H9 (cell line): Measurements from ENCODE around the gene ZNHIT3. TPM values are rescaled to one million over a fixed set of nuclear protein-coding genes. Genes with fewer than 3 reads are reported as not detected.

ENCODE experiments used
- DNase-seq: peaks from one replicate; pipeline ENCODE4 v3.0.0-alpha.2; 2017
- H2AFZ ChIP-seq: one replicate; pipeline ENCODE4 v1.6.1; 2013; ENCODE audit warnings: mild to moderate bottlenecking, low read length, control low read depth, moderate library complexity
- H2AK5ac ChIP-seq: 2 replicates; pipeline ENCODE4 v1.6.1; 2013; ENCODE audit warnings: low read length, control low read depth, mixed read lengths; ENCODE audit not compliant: insufficient read length
- H2BK120ac ChIP-seq: one replicate; pipeline ENCODE4 v1.6.1; 2013; ENCODE audit warnings: low read depth, mild to moderate bottlenecking, low read length, control low read depth, inconsistent platforms; ENCODE audit not compliant: poor library complexity, severe bottlenecking
- H2BK12ac ChIP-seq: 2 replicates; pipeline ENCODE4 v1.6.1; 2013; ENCODE audit warnings: low read length, control low read depth, mixed read lengths, low read depth; ENCODE audit not compliant: insufficient read length
- H2BK15ac ChIP-seq: 2 replicates; pipeline ENCODE4 v1.6.1; 2013; ENCODE audit warnings: low read depth, low read length, control low read depth
- H2BK20ac ChIP-seq: one replicate; pipeline ENCODE4 v1.6.1; 2013; ENCODE audit warnings: low read depth, mild to moderate bottlenecking, low read length, control low read depth, inconsistent platforms; ENCODE audit not compliant: poor library complexity, severe bottlenecking
- H2BK5ac ChIP-seq: 2 replicates; pipeline ENCODE4 v1.6.1; 2013; ENCODE audit warnings: low read length, control low read depth, mixed read lengths; ENCODE audit not compliant: insufficient read length
- H3K14ac ChIP-seq: 2 replicates; pipeline ENCODE4 v1.6.1; 2013; ENCODE audit warnings: low read length, control low read depth; ENCODE audit not compliant: insufficient read depth
- H3K18ac ChIP-seq: 2 replicates; pipeline ENCODE4 v1.6.1; 2013; ENCODE audit warnings: low read depth, mild to moderate bottlenecking, mixed read lengths, low read length, control low read depth; ENCODE audit not compliant: insufficient read length
- H3K23ac ChIP-seq: 2 replicates; pipeline ENCODE4 v1.6.1; 2013; ENCODE audit warnings: low read length, control low read depth, mixed read lengths, low read depth; ENCODE audit not compliant: insufficient read length
- H3K23me2 ChIP-seq: 2 replicates; pipeline ENCODE4 v1.6.1; 2013; ENCODE audit warnings: low read depth, mild to moderate bottlenecking, mixed read lengths, low read length, control low read depth; ENCODE audit not compliant: insufficient read length, poor library complexity, severe bottlenecking
- H3K27ac ChIP-seq: 2 replicates; pipeline ENCODE4 v1.5.1; 2013; ENCODE audit warnings: low read length, control low read depth, mixed read lengths, low read depth; ENCODE audit not compliant: insufficient read length
- H3K27me3 ChIP-seq: 2 replicates; pipeline ENCODE4 v1.6.1; 2013; ENCODE audit warnings: low read length, control low read depth, inconsistent platforms; ENCODE audit not compliant: insufficient read depth
- H3K4ac ChIP-seq: 2 replicates; pipeline ENCODE4 v1.6.1; 2013; ENCODE audit warnings: low read depth, mild to moderate bottlenecking, control low read depth, inconsistent platforms, low read length, moderate library complexity
- H3K4me1 ChIP-seq: 2 replicates; pipeline ENCODE4 v1.6.1; 2013; ENCODE audit warnings: low read length, control low read depth, inconsistent platforms; ENCODE audit not compliant: insufficient read depth
- H3K4me2 ChIP-seq: 2 replicates; pipeline ENCODE4 v1.6.1; 2013; ENCODE audit warnings: low read length, control low read depth, mixed read lengths; ENCODE audit not compliant: insufficient read length, insufficient read depth
- H3K56ac ChIP-seq: 2 replicates; pipeline ENCODE4 v1.6.1; 2013; ENCODE audit warnings: low read depth, mild to moderate bottlenecking, mixed read lengths, low read length, control low read depth; ENCODE audit not compliant: insufficient read length
- H3K79me1 ChIP-seq: 2 replicates; pipeline ENCODE4 v1.6.1; 2013; ENCODE audit warnings: low read depth, mild to moderate bottlenecking, moderate library complexity, low read length, control low read depth, inconsistent platforms; ENCODE audit not compliant: insufficient read depth, poor library complexity, severe bottlenecking
- H3K79me2 ChIP-seq: 2 replicates; pipeline ENCODE4 v1.6.1; 2013; ENCODE audit warnings: low read length, control low read depth, inconsistent platforms; ENCODE audit not compliant: insufficient read depth
- H3K9ac ChIP-seq: 2 replicates; pipeline ENCODE4 v1.6.1; 2013; ENCODE audit warnings: low read length, control low read depth, mixed read lengths; ENCODE audit not compliant: insufficient read length; ENCODE audit errors: extremely low read depth
- H3K9me3 ChIP-seq: one replicate; pipeline ENCODE4 v1.6.1; 2013; ENCODE audit warnings: low read depth, low read length, inconsistent platforms; ENCODE audit not compliant: control insufficient read depth
- H3T11ph ChIP-seq: one replicate; pipeline ENCODE4 v1.6.1; 2013; ENCODE audit warnings: mild to moderate bottlenecking, low read length, control low read depth, inconsistent platforms
- H4K20me1 ChIP-seq: one replicate; pipeline ENCODE4 v1.6.1; 2013; ENCODE audit not compliant: control insufficient read depth, insufficient read length, insufficient read depth
- H4K5ac ChIP-seq: 2 replicates; pipeline ENCODE4 v1.6.1; 2013; ENCODE audit warnings: low read depth, mild to moderate bottlenecking, mixed read lengths, low read length, control low read depth; ENCODE audit not compliant: insufficient read length
- H4K8ac ChIP-seq: replicated peaks from 2 replicates; pipeline ENCODE4 v1.6.1; 2013; ENCODE audit warnings: low read length, control low read depth, mixed read lengths, low read depth; ENCODE audit not compliant: insufficient read length
- H4K91ac ChIP-seq: 2 replicates; pipeline ENCODE4 v1.6.1; 2013; ENCODE audit warnings: low read depth, mild to moderate bottlenecking, moderate library complexity, mixed read lengths, low read length, control low read depth; ENCODE audit not compliant: insufficient read length
- H3K27ac Mint-ChIP-seq, 3 experiments: 2 replicates in 2 of 3; 3 replicates in 1 of 3; pipeline ENCODE4 v1.8.0; 2020 to 2021; ENCODE audit warnings: mixed read lengths in 3 of 3, mild to moderate bottlenecking in 1 of 3, moderate library complexity in 1 of 3
- H3K27me3 Mint-ChIP-seq: 2 replicates; pipeline ENCODE4 v1.8.0; 2021; ENCODE audit warnings: low read depth, mild to moderate bottlenecking, moderate library complexity, mixed read lengths
- H3K36me3 Mint-ChIP-seq, 3 experiments: 2 replicates in 2 of 3; 3 replicates in 1 of 3; pipeline ENCODE4 v1.8.0; 2020 to 2021; ENCODE audit warnings: low read depth in 3 of 3, mixed read lengths in 3 of 3; ENCODE audit not compliant: insufficient read depth in 1 of 3
- H3K4me1 Mint-ChIP-seq, 2 experiments: 2 replicates each; pipeline ENCODE4 v1.8.0; 2020; ENCODE audit warnings: mixed read lengths in 2 of 2
- H3K4me3 Mint-ChIP-seq, 2 experiments: 2 replicates in 1 of 2; 3 replicates in 1 of 2; pipeline ENCODE4 v1.8.0; 2020 to 2021; ENCODE audit warnings: mild to moderate bottlenecking in 2 of 2, mixed read lengths in 2 of 2, moderate library complexity in 1 of 2
- H3K9me3 Mint-ChIP-seq, 2 experiments: 2 replicates in 1 of 2; 3 replicates in 1 of 2; pipeline ENCODE4 v1.8.0; 2020; ENCODE audit warnings: mild to moderate bottlenecking in 2 of 2, mixed read lengths in 2 of 2, moderate library complexity in 1 of 2
- WGBS: extraction: QIAGEN DNeasy Blood & Tissue Kit; methylation state at CpG from one replicate; pipeline ENCODE4 v1.1.7; 2013; ENCODE audit warnings: missing lambda C conversion rate, low lambda C conversion rate, mixed read lengths; ENCODE audit not compliant: insufficient read length; ENCODE audit errors: extremely low coverage; 5-methylcytosine and 5-hydroxymethylcytosine counted together
- total RNA-seq: library from RNA; stranded (reverse); gene quantifications from 2 replicates; pipeline ENCODE4 v1.2.1, GENCODE V29; 2021
- TF ChIP-seq, protein P1 (sequence below): fragments of 200-600 bp; sonication (generic); conservative IDR thresholded peaks from 3 replicates; pipeline ENCODE4 v1.8.0; 2021; ENCODE audit warnings: antibody characterized with exemption, mild to moderate bottlenecking

ZNHIT3 gene
- total RNA-seq, 1 experiment from 2014 or later, result 64.7 TPM

DNA sequence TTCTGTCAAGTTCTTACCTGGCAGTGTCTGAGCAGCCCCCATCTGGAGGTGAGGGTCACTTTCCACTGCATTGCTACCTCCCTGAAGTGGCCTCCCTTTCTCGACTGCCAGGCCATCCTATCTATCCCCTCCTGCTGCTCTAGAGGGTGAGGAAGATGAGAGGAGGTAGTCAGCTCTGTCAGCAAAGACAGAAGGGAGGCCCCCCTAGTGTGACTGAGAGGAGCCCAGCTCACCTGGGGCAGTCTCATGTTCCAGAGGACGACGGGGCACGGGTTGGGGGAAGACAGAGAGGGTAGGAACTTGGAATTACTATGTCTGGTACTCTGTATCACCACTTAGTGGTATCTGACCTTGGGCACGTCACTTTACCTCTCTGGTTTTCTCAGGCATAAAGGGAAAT lies 26.2 kb downstream of the ZNHIT3 start:
- Histone ChIP-seq H3K27ac (no peak overlapping the region), H4K20me1 (no peaks in the 10 kb centered on the region), H3K79me2 (no peaks in the 10 kb centered on the region), H3K79me1 (no peaks in the 10 kb centered on the region), H3K23ac (no peak overlapping the region), H4K91ac (no peak overlapping the region), H3K9me3 (no peaks in the 10 kb centered on the region), H3K18ac (no peak overlapping the region), H3K9ac (no peak overlapping the region), H2AK5ac (no peak overlapping the region), H2BK12ac (no peak overlapping the region), H2AFZ (no peak overlapping the region), H3K4ac (no peak overlapping the region), H3K14ac (no peak overlapping the region), H3K23me2 (no peaks in the 10 kb centered on the region), H4K5ac (no peak overlapping the region), H3K56ac (no peak overlapping the region), H2BK120ac (no peak overlapping the region), H2BK20ac (no peak overlapping the region), H3K4me2 (no peak overlapping the region), H3K27me3 (no peaks in the 10 kb centered on the region), H3K4me1 (no peaks in the 10 kb centered on the region), H2BK5ac (no peak overlapping the region), H4K8ac (no peak overlapping the region), H3T11ph (no peak overlapping the region), H2BK15ac (no peak overlapping the region)
- no peaks in the 10 kb centered on the region for H3K4me1 Mint-ChIP-seq
- no peak overlapping the region for H3K27ac Mint-ChIP-seq
- TF ChIP-seq, protein P1, sequence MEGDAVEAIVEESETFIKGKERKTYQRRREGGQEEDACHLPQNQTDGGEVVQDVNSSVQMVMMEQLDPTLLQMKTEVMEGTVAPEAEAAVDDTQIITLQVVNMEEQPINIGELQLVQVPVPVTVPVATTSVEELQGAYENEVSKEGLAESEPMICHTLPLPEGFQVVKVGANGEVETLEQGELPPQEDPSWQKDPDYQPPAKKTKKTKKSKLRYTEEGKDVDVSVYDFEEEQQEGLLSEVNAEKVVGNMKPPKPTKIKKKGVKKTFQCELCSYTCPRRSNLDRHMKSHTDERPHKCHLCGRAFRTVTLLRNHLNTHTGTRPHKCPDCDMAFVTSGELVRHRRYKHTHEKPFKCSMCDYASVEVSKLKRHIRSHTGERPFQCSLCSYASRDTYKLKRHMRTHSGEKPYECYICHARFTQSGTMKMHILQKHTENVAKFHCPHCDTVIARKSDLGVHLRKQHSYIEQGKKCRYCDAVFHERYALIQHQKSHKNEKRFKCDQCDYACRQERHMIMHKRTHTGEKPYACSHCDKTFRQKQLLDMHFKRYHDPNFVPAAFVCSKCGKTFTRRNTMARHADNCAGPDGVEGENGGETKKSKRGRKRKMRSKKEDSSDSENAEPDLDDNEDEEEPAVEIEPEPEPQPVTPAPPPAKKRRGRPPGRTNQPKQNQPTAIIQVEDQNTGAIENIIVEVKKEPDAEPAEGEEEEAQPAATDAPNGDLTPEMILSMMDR, result no peak
- no peaks in the 10 kb centered on the region for H3K9me3 Mint-ChIP-seq
- no peak overlapping the region for H3K4me3 Mint-ChIP-seq
- no peaks in the 10 kb centered on the region for H3K27me3 Mint-ChIP-seq
- no peak for DNase-seq
- WGBS, result no CpG with 5 or more reads among the region's 5 CpGs
- peaks cover 38 to 94% (median 90%) of the 10 kb centered on the region in 3 experiments for H3K36me3 Mint-ChIP-seq
